ENCODE results near the gene SNRPD3.
"Not testable (repeated sequence)": the region's sequence is repeated elsewhere in the genome, so short reads cannot be mapped to it uniquely, and the experiment has no call there.

Gene SNRPD3

GRCh38 chr22:24542641-24543040 is 13.2 kb upstream of the SNRPD3 start:
- DNase-seq (ENCODE audit: low read depth), result no peak
- no peak overlapping the region for H3K4me3 ChIP-seq (ENCODE audit: control insufficient read depth, low read depth, low read length)
- no peak for TF ChIP-seq CTCF (conservative IDR thresholded peaks at IDR 0.05; ENCODE audit: control insufficient read depth, insufficient read depth, low read depth, low read length)

- no peak for DNase-seq (ENCODE audit: low read depth)
- TF ChIP-seq CTCF (conservative IDR thresholded peaks at IDR 0.05; ENCODE audit: control insufficient read depth, insufficient read depth, low read depth, low read length), result no peak
- H3K4me3 ChIP-seq (ENCODE audit: control insufficient read depth, low read depth, low read length), result no peak overlapping the region
Measured at GRCh38 chr22:24543185-24543601, 12.6 kb upstream of the SNRPD3 start.

- TF ChIP-seq CTCF (conservative IDR thresholded peaks at IDR 0.05; ENCODE audit: control insufficient read depth, insufficient read depth, low read depth, low read length), result no peak
- H3K4me3 ChIP-seq (ENCODE audit: control insufficient read depth, low read depth, low read length), result no peak overlapping the region
- no peak for DNase-seq (ENCODE audit: low read depth)
Measured at GRCh38 chr22:24543679-24544243, 12.0 kb upstream of the SNRPD3 start.

GRCh38 chr22:24548812-24549211 is 7.0 kb upstream of the SNRPD3 start:
- DNase-seq (ENCODE audit: low read depth), result no peak
- no peak for TF ChIP-seq CTCF (conservative IDR thresholded peaks at IDR 0.05; ENCODE audit: control insufficient read depth, insufficient read depth, low read depth, low read length)
- H3K4me3 ChIP-seq (ENCODE audit: control insufficient read depth, low read depth, low read length), result no peak overlapping the region

- no peak for TF ChIP-seq CTCF (conservative IDR thresholded peaks at IDR 0.05; ENCODE audit: control insufficient read depth, insufficient read depth, low read depth, low read length)
- H3K4me3 ChIP-seq (ENCODE audit: control insufficient read depth, low read depth, low read length), result no peak overlapping the region
- DNase-seq (ENCODE audit: low read depth), result no peak
Measured at GRCh38 chr22:24550028-24550901, 5.5 kb upstream of the SNRPD3 start.

- TF ChIP-seq CTCF (conservative IDR thresholded peaks at IDR 0.05; ENCODE audit: control insufficient read depth, insufficient read depth, low read depth, low read length), result no peak
- H3K4me3 ChIP-seq (ENCODE audit: control insufficient read depth, low read depth, low read length), result no peak overlapping the region
Measured at GRCh38 chr22:24550902-24551435, 4.8 kb upstream of the SNRPD3 start.

GRCh38 chr22:24552503-24553286 is 3.1 kb upstream of the SNRPD3 start:
- DNase-seq (ENCODE audit: low read depth); H3K4me3 ChIP-seq (ENCODE audit: control insufficient read depth, low read depth, low read length): not testable (repeated sequence)

More at GRCh38 chr22:24550902-24551435, 4.8 kb upstream of the SNRPD3 start:
- no peak for DNase-seq (ENCODE audit: low read depth)

Data from fibroblast of mammary gland (primary cell).